NCI-H82 (cell line): ENCODE data around the gene TPD52L2.
A peak's percentile ranks its signal among the peaks of the same experiment; 100 is the strongest.
"Not testable (repeated sequence)": the region's sequence is repeated elsewhere in the genome, so short reads cannot be mapped to it uniquely, and the experiment has no call there.

Experiments
- DNase-seq: peaks from one replicate; lab custom pipeline; 2025; lab: John Stamatoyannopoulos, UW

The TPD52L2 gene

DNA sequence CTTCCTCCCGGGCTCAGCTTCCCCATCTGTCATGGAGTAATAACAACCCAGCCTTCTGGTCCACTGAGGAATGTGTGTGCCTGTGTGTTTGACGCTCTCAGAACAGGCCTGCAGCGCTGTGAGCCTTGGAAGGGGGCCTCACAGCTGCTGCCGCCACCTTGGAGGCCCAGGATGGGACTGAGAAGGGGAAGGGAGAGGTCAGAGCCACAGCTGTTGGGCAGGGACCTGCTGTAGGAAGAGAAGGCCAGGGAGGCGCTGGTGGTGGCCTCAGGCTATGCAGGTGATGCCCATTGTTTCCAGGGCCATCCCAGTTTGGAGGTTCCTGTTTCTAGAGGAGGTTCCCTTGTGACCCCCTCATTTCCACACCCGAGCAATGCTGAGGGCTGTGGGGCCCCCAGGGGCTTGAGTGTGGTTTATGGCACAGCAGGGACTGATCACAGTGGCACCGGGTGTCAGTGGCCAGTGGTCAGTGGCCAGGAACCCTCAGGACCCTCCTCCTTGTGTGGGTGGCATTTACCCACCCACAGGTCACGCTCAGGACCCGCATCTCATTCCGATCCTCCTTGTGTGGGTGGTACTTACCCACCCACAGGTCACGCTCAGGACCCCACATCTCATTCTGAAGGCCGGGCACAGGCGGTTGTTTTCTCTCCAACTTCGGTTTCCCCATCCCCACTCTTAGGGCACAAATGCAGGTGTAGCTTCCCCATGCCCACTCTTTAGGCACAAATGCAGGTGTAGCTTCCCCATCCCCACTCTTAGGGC lies 14.0 kb downstream of the TPD52L2 start:
- DNase-seq: peak; percentile 43

DNA sequence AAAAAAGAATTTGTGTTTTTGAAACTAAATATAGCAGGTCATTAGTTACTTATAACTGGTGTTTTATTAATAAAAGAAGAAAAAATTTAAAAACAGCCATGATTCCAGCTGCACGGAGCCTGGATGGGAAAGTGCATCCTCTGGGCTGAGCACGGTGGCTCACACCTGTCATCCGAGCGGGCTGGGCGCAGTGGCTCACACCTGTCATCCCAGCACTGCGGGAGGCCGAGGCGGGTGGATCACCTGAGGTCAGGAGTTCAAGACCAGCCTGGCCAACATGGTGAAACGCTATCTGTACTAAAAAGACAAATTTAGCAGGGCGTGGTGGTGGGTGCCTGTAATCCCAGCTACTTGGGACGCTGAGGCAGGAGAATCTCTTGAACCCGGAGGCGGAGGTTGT lies 15.8 kb downstream of the TPD52L2 start:
- not testable (repeated sequence) for DNase-seq

- DNase-seq: no peak
Measured at GRCh38 chr20:63881451-63882226, 16.6 kb downstream of the TPD52L2 start.

DNA sequence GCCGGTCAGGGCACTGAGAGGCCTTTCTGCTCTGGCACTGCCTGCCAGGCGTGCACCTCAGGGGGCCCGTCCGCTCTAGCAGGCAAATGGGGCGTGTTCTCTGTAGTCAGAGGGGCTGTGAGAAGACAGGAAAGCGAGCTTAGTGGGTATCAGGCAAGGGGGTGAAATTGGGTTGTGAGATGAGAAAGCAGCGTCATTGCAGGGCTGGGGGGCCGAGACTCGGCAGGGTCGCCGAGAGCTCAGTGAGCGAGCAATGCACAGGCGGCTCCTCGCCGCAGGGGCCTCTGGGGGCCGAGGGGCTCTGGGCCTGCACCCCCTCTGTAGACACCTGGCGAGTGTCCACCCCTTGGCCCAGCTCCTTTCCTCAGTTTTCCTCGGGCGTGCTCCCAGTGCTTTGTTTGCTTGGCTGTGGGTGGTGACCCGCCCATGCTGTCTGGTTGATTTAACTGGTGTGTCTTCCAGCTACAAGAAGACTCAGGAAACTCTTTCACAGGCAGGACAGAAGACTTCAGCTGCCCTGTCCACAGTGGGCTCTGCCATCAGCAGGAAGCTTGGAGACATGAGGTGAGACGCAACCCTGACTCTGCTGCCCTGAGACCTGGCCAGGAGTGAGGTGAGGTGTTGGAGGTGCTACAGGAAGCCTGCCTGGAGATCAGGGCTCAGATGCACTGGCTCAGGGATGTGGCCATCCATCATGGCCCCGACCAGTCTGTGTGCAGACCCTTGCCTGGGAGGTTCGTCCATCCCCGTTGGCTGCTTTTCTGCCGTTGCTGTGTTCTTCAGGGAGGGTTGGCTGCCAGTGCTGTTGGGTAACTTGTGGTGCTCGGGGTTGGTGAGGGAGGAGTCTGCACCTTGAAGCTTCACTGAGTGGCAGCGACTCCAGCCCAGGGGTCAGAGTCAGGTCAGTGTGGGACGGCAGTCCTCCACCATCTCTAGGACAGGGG lies 17.5 kb downstream of the TPD52L2 start:
- no peak for DNase-seq

DNA sequence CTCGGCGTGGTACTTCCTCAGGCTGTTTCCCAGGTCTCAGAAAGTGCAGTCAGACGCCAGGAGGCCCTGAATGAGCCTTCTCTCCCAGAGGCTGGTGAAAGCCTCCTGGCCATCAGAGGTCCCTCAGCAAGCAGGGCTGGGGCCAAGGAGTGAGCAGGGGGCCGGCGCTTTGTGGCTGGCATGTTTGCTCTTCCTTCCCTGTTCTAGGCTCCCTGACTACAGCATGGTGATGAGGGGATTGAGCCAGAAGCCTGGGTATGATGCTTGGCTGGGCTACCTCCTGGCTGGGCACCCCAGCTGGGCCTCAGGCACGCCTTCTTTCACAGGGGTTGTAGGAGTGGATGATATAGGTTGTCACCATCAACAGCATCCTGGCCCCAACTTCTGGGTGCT lies 18.1 kb downstream of the TPD52L2 start:
- DNase-seq: no peak

GRCh38 chr20:63884506-63885263 lies 19.6 kb downstream of the TPD52L2 start:
- DNase-seq: no peak

- no peak for DNase-seq
Measured at GRCh38 chr20:63885264-63886053, 20.4 kb downstream of the TPD52L2 start.

DNA sequence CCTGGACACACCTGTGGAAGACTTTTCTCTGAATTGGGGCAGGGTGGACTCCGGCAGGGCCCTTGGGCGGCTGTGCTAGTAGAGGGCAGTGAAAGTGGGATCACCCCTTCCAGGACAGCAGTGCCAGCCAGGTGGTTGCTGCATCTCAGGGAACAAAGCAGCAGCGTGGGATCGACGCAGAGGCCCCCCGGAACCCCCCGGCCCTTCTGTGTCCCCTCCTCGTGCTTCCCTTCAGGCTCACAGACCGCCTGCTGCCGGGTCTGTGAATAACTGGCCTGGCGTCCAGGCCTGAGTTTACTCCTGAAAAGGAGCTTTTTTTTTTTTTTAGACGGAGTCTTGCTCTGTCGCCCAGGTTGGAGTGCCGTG lies 21.0 kb downstream of the TPD52L2 start:
- DNase-seq: no peak

GRCh38 chr20:63886921-63887320 lies 21.9 kb downstream of the TPD52L2 start:
- DNase-seq: no peak

DNA sequence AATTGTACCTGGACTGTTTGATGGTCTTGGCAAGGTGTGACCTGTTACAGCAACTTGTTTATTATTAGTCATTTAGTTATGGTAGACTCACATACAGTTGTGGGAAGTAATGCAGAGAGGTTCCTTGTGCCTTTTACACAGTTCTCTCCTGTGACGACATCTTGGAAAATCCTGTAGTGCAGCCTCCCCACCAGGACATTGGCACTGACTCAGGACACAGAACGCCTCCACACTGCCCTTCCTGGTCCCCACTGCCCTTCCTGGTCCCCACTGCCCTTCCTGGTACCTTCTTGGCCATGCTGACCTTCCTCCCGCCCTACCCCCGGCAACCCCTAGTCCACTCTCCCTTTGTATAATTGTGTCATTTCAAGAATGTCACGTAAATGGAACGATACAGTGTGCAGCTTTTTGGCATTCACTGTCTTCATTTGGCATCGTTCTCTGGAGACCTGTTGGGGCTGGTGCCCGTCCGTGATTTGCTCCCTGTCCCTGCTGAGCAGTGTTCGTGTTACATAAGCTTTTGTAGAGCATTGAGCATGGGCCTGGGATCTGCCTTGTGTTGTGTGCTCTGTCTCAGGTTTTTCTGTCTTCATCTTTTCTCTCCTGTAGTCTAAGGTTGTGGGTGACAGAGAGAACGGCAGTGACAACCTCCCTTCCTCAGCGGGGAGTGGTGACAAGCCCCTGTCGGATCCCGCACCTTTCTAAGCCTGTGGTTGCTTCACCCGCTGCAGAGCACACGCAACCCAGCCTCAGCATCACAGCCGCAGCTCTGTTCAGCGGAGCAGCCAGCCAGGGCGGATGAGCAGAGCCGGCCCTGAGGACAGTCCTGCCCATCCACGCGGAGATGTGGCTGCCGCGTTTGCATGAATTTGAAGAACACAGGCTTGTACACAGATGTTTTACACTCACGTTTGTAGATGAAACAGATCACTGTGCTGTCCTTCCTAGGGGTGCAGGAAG lies 24.5 kb downstream of the TPD52L2 start:
- DNase-seq: no peak

GRCh38 chr20:63890201-63890576 lies 25.1 kb downstream of the TPD52L2 start:
- DNase-seq: no peak

- no peak for DNase-seq
Measured at GRCh38 chr20:63890616-63891015, 25.5 kb downstream of the TPD52L2 start.

- DNase-seq: no peak
Measured at GRCh38 chr20:63891061-63892002, 26.3 kb downstream of the TPD52L2 start.

GRCh38 chr20:63892402-63892801 lies 27.3 kb downstream of the TPD52L2 start:
- DNase-seq: no peak

DNA sequence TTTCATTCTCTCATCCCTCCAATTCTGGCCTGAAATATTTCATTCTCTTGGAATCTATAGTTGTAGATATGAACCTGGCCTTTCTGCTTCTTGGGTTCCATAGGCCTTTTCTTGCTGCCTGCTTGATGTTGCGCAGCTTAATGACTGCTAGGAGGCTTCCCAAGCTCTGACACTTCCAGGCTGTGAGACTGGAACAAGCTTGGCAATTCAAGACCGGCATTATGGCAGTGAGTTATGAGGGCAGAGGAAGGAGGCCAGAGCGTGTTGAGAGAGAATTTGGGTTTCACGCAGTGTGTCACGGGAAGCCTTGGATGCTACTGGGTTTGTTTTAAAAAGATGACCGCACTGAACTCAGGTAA lies 28.9 kb downstream of the TPD52L2 start:
- peak; percentile 29 for DNase-seq

DNA sequence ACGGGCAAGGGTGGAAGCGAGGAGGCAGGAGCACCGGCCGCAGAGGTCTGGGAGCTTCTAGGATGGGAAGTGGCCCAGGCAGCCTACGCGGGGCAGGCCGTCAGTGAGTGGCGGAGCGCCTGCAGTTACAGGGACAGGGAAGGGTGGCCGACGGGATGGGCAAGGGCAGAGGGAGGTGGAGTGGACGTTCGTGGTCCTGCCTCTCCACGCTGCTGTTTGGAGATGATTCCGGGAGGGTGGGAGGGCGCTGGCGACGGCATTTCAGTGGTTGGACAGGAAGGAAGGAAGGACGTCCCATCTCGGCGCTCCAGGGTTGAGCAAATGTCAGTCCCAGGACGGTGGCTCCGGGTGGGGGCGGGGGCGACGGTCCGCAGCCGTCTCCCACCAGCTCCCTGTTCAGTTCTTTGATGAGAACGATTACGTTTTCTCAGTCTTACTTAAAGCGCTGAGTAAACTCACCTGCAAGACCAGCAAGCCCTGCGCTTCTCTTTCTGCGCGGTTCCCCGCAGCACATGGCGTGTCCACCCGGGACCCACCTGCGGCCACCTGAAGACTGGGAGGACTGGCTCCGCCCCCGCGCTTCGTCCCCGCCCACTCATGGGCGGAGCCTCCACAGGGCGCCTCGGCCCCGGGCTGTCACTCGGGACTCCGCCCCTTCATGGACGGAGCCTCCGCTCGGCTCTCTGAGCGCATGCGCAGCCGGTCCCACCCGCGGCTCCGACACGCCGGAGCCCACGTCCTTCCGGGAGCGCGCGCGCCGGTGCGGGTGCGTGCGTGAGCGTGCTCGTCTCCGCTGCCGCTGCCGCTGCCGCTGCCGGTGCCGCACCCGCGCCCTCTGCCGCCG lies 29.5 kb downstream of the TPD52L2 start, which contains the start of gene DNAJC5:
DNAJC5 (plus strand) TSS at position 769 of the 844 bp plus-strand sequence. CDS start 33,220 bp downstream, outside the sequence.
- DNase-seq: peak; percentile 97

GRCh38 chr20:63895202-63895951 lies 30.3 kb downstream of the TPD52L2 start:
- peak; percentile 44 for DNase-seq
